OCI-LY1 (cell line): ENCODE results near the gene ITSN2.

Source experiments
- CTCF ChIP-seq: fragments of 200-600 bp; sonication (generic), shearing (Covaris generic); IDR thresholded peaks from 2 replicates; pipeline ENCODE4 v1.5.1; 2017; ENCODE audit warnings: mild to moderate bottlenecking, antibody characterized with exemption, low read length, moderate library complexity, mixed read lengths
- EZH2 ChIP-seq: fragments of 200-600 bp; sonication (generic), shearing (Covaris generic); IDR thresholded peaks from 2 replicates; pipeline ENCODE4 v1.8.0; 2017; ENCODE audit warnings: borderline replicate concordance, mixed run types, mild to moderate bottlenecking, antibody characterized with exemption, low read length, moderate library complexity, mixed read lengths

GRCh38 chr2:24205131-24205530, 155.2 kb downstream of the ITSN2 start:
- TF ChIP-seq CTCF = no peak
- no peak for TF ChIP-seq EZH2
